Activated gamma-delta T cell treated with anti-CD3 and anti-CD28 coated beads, Interleukin-2, amount 50 U/mL, for 16 hours (primary cell): Measurements from ENCODE around the gene RRAS.

Source experiments
- DNase-seq: peaks from one replicate; pipeline ENCODE4 v3.0.0-alpha.2; 2020; ENCODE audit warnings: low read depth

RRAS gene

DNA sequence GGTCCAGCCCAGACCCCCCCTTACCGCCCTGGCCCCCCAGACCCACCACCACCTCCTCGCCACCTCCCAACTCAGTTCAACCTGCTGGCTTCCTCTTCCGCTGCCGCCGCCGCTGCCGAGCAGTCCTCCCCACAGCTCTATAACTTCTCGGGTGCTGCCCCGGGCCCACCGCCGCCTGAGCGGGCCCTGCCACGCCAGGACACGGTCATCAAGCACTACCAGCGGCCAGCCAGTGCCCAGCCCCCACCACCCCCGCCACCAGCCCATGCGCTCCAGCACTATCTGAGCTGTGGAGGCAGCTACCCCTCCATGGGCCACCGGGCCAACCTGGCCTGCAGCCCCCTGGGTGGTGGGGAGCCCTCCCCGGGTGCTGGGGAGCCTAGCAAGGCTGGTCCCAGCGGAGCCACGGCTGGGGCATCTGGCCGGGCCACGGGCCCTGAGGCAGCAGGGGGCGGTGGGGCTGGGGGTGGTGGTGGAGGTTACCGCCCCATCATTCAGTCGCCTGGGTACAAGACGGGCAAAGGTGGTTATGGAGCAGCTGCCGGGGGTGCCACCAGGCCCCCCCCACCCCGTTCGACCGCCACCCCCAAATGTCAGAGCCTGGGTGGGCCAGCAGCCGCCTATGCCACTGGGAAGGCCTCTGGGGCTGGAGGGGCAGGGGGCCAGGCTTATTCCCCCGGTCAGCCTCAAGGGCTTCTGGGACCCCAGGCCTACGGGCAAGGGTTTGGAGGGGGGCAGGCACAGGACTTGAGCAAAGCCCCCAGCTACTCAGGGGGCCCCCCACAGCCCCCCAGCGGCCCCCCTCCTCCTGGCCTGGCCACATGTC, 44.7 kb downstream of the RRAS start:
- no peak for DNase-seq

GRCh38 chr19:49594157-49594992, 45.6 kb downstream of the RRAS start:
- DNase-seq: no peak

- DNase-seq: peak; percentile 89
Measured at GRCh38 chr19:49593233-49594113, 46.5 kb downstream of the RRAS start.

GRCh38 chr19:49592486-49593232, 47.3 kb downstream of the RRAS start:
- no peak for DNase-seq

DNA sequence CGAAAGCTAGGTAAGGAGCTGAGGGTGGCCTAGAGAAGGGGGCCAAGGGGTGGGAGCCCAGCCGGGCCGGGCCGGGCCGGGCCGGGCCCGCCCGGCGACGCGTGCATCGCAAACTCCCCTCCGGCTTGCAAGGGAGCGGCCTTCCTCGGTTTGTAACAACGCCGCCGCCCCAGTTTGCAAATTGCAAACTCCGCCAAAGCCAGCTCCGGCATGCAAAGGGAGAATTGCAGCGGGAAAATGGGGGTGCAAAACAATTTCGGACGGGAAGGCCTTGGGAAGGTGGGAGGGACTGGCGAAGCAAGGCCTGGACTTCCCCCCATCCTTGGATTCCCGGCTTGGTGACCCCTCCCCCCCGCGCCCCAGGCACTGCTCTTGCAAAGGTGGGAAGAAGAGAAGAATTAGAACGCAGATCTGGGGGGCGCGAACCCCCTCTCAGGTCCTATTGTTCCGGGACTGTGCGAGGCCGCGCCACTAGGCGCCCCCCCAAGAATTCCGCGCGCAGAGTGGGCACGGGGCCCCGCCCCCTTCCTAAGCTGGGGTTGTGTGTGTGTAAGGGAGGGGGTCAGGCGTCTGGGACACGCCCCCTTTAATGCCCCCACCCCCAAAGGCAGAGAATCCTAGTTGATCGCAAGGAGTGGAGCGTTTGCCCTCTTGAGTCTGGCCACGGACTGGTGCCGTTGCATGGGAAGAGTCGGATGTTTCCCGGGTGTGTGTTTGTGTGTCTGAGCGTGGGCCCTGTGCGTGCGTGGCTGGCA, 48.0 kb downstream of the RRAS start:
- DNase-seq: no peak

DNA sequence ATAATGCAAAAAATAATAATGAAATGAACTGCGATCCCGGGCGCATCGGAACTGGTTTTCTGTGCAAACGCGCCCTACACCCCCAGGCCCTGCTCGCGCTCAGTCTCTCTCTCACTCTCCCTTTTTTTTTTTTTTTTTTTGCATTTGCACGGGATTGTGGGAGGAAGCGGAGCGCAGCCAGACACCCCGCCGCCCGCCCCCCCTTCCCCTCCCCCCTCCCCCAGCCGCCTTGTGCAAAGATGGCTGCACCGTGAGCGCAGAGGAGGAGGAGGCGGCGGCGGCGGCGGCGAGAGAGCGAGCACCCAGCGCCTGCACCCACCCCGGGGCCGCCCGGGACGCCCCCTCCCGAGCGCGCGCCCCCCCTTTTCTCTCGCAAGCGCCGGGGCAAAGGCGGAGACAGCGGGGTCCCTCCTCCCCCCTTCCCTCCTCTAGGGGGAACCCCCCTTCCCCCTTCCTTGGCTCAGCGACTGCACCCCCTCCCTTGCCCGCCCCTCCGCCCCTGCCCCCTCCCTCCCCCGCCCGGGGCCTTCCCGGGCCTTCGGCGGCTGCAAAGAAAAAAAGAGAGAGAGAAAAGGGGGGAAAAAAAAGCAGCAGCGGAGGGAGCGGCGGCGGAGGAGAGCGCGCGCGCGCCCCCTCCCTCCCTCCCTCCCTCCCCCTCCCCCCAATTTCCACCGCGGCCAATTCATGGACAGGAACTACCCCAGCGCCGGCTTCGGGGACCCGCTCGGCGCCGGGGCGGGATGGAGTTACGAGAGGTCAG, 48.8 kb downstream of the RRAS start, which contains the start of gene PRR12:
Gene PRR12, plus strand, starts transcription at position 212 of the 760 bp plus-strand sequence. Its CDS starts 473 bp downstream, at position 685.
- peak; percentile 49 for DNase-seq

DNA sequence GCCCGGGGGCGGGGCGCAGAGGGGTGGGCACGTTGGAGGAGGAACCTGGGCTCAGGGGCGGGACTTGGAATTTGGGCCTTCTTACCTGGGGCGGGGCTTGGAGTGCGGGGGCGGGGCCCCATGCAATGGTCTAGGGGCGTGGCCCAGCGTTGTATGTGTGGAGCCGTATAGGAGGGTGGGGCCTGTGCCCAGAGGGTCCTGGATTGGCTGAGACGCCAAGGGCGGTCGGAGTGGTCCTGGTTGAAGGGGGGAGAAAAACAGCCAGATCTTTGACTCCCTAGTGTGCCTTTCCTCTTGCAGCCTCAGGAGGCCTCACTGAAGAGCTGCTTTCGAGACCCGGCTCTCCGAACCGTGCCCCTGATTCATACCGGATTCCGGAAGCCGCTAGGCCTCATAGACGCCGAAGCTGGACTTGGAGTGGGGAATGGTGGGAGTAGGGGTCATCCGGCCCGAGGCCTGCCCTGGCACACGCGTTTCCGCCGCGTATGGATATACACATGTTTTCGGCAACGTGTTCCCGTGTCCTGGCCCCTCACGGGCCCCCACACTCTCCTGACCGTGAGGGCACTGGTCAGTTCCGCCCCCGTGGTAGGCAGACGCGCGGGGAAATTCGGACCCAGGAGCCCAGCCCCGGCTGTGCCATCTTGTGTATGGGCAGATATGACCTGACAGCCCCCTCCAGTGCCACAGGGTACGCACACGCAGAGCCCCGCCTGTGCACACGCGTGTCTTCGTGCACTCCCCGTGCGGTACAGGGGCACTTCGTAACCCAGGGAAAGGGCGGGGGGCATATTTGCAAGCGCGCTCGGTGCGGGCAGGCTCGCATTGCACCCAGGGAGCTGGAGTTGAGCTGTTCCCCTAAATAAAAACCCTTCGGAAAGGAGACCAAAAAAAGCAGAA, 49.6 kb downstream of the RRAS start:
- peak; percentile 83 for DNase-seq

DNA sequence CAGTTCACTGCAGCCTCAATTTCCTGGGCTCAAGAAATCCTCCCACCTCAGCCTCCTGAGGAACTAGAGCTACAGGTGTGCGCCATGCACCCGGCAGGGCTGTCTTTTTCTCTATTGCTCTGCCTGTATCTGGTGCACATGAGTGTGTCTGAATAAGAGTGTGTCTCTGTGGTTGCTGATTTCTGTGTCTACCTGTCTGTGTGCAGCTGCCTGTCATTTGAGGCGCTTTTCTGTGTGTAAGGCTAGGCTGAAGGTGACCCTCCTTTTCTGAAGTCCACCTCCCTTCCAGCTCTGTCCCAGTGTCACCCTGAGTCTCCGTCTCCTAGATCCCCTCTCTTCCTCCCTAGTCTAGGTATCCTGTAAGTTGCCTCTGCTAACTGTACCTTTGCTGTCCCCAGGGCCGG, 50.4 kb downstream of the RRAS start:
- DNase-seq: no peak

DNA sequence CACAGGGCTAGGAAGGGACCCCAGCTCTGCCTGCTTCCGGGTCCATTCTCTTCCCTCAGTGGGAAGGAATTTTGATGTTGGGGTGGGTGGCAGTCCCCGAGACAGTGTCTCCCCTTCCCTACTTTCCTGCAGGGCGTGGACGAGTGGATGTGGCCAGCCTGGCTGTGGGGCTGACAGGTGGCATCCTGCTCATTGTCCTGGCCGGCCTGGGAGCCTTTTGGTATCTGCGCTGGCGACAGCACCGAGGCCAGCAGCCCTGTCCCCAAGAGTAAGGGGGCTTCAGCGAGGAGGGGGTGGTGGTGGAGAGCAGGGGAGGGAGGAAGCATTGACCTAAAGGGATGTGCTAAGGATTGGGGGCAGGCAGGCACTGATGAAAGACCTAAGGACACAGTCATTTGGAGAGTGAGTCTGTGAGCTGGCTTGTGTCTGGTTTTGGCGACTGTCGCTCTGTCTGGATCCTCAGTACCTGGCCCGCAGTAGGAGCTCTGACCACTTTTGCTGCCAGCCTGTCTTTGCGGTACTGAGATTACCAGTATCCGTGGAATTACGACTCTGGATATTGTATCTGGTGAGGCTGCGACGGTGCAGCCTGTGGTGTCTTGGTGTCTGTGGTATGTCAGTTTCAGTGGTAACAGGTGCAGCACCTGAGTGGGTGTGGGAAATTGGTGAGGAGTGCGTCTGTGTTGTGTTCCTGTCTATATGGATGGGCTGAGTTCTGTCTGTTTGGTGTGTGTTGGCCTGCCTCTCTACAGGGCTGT, 51.4 kb downstream of the RRAS start:
- no peak for DNase-seq

- DNase-seq: no peak
Measured at GRCh38 chr19:49587227-49587626, 52.7 kb downstream of the RRAS start.
